Mucosa of descending colon (tissue), 3 donors: ENCODE data around the gene TMEM143. TPM values are rescaled to one million over a fixed set of nuclear protein-coding genes. Genes with fewer than 3 reads are reported as not detected.
"Not testable (repeated sequence)": the region's sequence is repeated elsewhere in the genome, so short reads cannot be mapped to it uniquely, and the experiment has no call there.

ENCODE experiments used
- ATAC-seq: fragments of 200-7000 bp; cut with Tn5 transposase; one replicate; pipeline ENCODE4 v1.9.1; 2020; ENCODE audit warnings: mild to moderate bottlenecking, moderate library complexity
- DNase-seq, 3 donors: peaks; one replicate each; pipeline ENCODE4 v3.0.0-alpha.2; 2020
- H3K36me3 ChIP-seq: fragments of 200-600 bp; one replicate; pipeline ENCODE4 v1.8.0; 2021; ENCODE audit warnings: low read depth, mild to moderate bottlenecking
- H3K4me1 ChIP-seq: fragments of 200-600 bp; one replicate; pipeline ENCODE4 v1.8.0; 2021; ENCODE audit warnings: low read depth, mild to moderate bottlenecking
- H3K4me3 ChIP-seq: fragments of 200-600 bp; one replicate; pipeline ENCODE4 v1.8.0; 2021; ENCODE audit warnings: mild to moderate bottlenecking
- H3K9me3 ChIP-seq: fragments of 200-600 bp; one replicate; pipeline ENCODE4 v1.8.0; 2021; ENCODE audit warnings: mild to moderate bottlenecking
- CTCF ChIP-seq: fragments of 200-600 bp; IDR thresholded peaks from one replicate; pipeline ENCODE4 v1.8.0; 2022; ENCODE audit warnings: antibody characterized with exemption, mild to moderate bottlenecking
- intact Hi-C, 2 donors: fragments of 100-400 bp; cut with DNase I in 1 of 2; cut with micrococcal nuclease in 1 of 2; formaldehyde crosslinking; loops; one replicate each; pipeline versions ENCODE4 v1.11.0 to v1.11.1; 2022; cut with DNase I, micrococcal nuclease
- total RNA-seq, 3 donors: library from RNA; stranded (reverse); fragmentation: NEBNext Ultra II Directional in 2 of 3; extraction: Animal tissue kit (Norgen Biotek cat#: 25700) in 2 of 3; gene quantifications; one replicate each; pipeline versions ENCODE4 v1.2.1 to v1.2.4, GENCODE V29; 2021 to 2023
- donor health status: DM: no; HTN: no; CAD: no; lungs with moderate emphysema.
- donor health status: DM: no; HTN: no; CAD: no.
- donor health status: DM: no; HTN: yes; CAD: no.

The TMEM143 gene
- total RNA-seq, 3 donors from 2014 or later: 13.2 to 14.5 (median 13.6) TPM

GRCh38 chr19:48373567-48373966 is 9.8 kb upstream of the TMEM143 start:
- no peak for ATAC-seq
- H3K9me3 ChIP-seq: no peaks in the 10 kb centered on the region
- no peaks in the 10 kb centered on the region for H3K36me3 ChIP-seq
- no peak overlapping the region for H3K4me3 ChIP-seq
- intact Hi-C loops: no loop called here
- no peak for DNase-seq
- no peak for TF ChIP-seq CTCF
- peaks cover 6% of the 10 kb centered on the region for H3K4me1 ChIP-seq

- Histone ChIP-seq H3K9me3 (no peaks in the 10 kb centered on the region), H3K36me3 (no peaks in the 10 kb centered on the region), H3K4me3 (no peak overlapping the region), H3K4me1 (peaks cover 13% of the 10 kb centered on the region)
- no peak for TF ChIP-seq CTCF
- intact Hi-C loops: no loop called here
- ATAC-seq (peak; percentile 49), DNase-seq (peak in 1 of 3 donors; percentile 67)
These were observed 9.2 kb upstream of the TMEM143 start for GRCh38 chr19:48372904-48373303.

GRCh38 chr19:48371771-48372170 is 8.0 kb upstream of the TMEM143 start:
- DNase-seq, ATAC-seq, intact Hi-C loops, H3K4me3 ChIP-seq, H3K9me3 ChIP-seq, H3K36me3 ChIP-seq: not testable (repeated sequence)
- peaks cover 16% of the 10 kb centered on the region for H3K4me1 ChIP-seq

- ATAC-seq (no peak), DNase-seq (no peak)
- Histone ChIP-seq H3K36me3 (no peaks in the 10 kb centered on the region), H3K4me1 (peaks cover 16% of the 10 kb centered on the region), H3K4me3 (no peak overlapping the region), H3K9me3 (no peaks in the 10 kb centered on the region)
- intact Hi-C loops: no loop called here
- TF ChIP-seq CTCF: no peak
These were observed 7.6 kb upstream of the TMEM143 start for GRCh38 chr19:48371367-48371766.

GRCh38 chr19:48370955-48371354 is 7.2 kb upstream of the TMEM143 start:
- Histone ChIP-seq H3K36me3 (no peaks in the 10 kb centered on the region), H3K9me3 (no peaks in the 10 kb centered on the region), H3K4me1 (peaks cover 16% of the 10 kb centered on the region), H3K4me3 (no peak overlapping the region)
- DNase-seq (no peak), ATAC-seq (no peak)
- no peak for TF ChIP-seq CTCF
- intact Hi-C loops: no loop called here

GRCh38 chr19:48368936-48369335 is 5.2 kb upstream of the TMEM143 start:
- no peaks in the 10 kb centered on the region for H3K9me3 ChIP-seq
- no peak overlapping the region for H3K4me3 ChIP-seq
- intact Hi-C loops: no loop called here
- H3K4me1 ChIP-seq: peaks cover 16% of the 10 kb centered on the region
- H3K36me3 ChIP-seq: no peaks in the 10 kb centered on the region
- no peak for TF ChIP-seq CTCF
- peak; percentile 84 to 88 (median 86) for DNase-seq
- peak; percentile 67 for ATAC-seq
